Karpas-422 (cell line): ENCODE data around the gene MRPL45. TPM values are rescaled to one million over a fixed set of nuclear protein-coding genes. Genes with fewer than 3 reads are reported as not detected.

Experiments
- DNase-seq: peaks from one replicate; pipeline ENCODE4 v3.0.0-alpha.2; 2015
- H2AFZ ChIP-seq: fragments of 200-600 bp; sonication (generic); 2 replicates; pipeline ENCODE4 v1.6.1; 2014; ENCODE audit warnings: antibody characterized with exemption, low read length, mixed read lengths
- H3K27ac ChIP-seq: fragments of 200-600 bp; sonication (generic); 2 replicates; pipeline ENCODE4 v1.5.1; 2014; ENCODE audit warnings: mild to moderate bottlenecking, low read length, moderate library complexity
- H3K27me3 ChIP-seq: fragments of 200-600 bp; sonication (generic); 2 replicates; pipeline ENCODE4 v1.6.1; 2014; ENCODE audit warnings: low read length, mixed read lengths
- H3K36me3 ChIP-seq: fragments of 200-600 bp; sonication (generic); 2 replicates; pipeline ENCODE4 v1.6.1; 2014; ENCODE audit warnings: low read length, mixed read lengths; ENCODE audit not compliant: insufficient read depth
- H3K4me1 ChIP-seq: fragments of 200-600 bp; sonication (generic); 2 replicates; pipeline ENCODE4 v1.6.1; 2014; ENCODE audit warnings: mild to moderate bottlenecking, low read length, mixed read lengths
- H3K4me2 ChIP-seq: fragments of 200-600 bp; sonication (generic); 2 replicates; pipeline ENCODE4 v1.6.1; 2014; ENCODE audit warnings: low read length, low read depth, mild to moderate bottlenecking; ENCODE audit not compliant: poor library complexity, severe bottlenecking
- H3K4me3 ChIP-seq: fragments of 200-600 bp; sonication (generic); 2 replicates; pipeline ENCODE4 v1.5.1; 2014; ENCODE audit warnings: mild to moderate bottlenecking, antibody characterized with exemption, low read length, mixed read lengths
- H3K79me2 ChIP-seq: fragments of 200-600 bp; sonication (generic); 2 replicates; pipeline ENCODE4 v1.6.1; 2014; ENCODE audit warnings: mild to moderate bottlenecking, low read length, mixed read lengths
- H3K9ac ChIP-seq: fragments of 200-600 bp; sonication (generic); 2 replicates; pipeline ENCODE4 v1.6.0; 2014; ENCODE audit warnings: low read length
- H3K9me2 ChIP-seq: fragments of 200-600 bp; sonication (generic), shearing (Covaris generic); replicated peaks from 2 replicates; pipeline ENCODE4 v1.6.0; 2014; ENCODE audit warnings: mild to moderate bottlenecking, low read length, moderate library complexity; ENCODE audit not compliant: insufficient read depth
- H3K9me3 ChIP-seq: fragments of 300-700, 200-600 bp; sonication (generic); 2 replicates; pipeline ENCODE4 v1.6.1; 2014; ENCODE audit warnings: low read length, mixed read lengths
- H4K20me1 ChIP-seq: fragments of 200-600 bp; sonication (generic); 2 replicates; pipeline ENCODE4 v1.6.1; 2014; ENCODE audit warnings: mild to moderate bottlenecking, antibody characterized with exemption, low read length, low read depth; ENCODE audit not compliant: insufficient read depth
- total RNA-seq: library from RNA; depleted of rRNA; stranded (reverse); fragments of >200 nt; shearing (Covaris generic); gene quantifications from 2 replicates; pipeline ENCODE4 v1.2.3, GENCODE V29; 2014; ENCODE audit warnings: low replicate concordance

The MRPL45 gene
- total RNA-seq, 1 experiment from 2014 or later, result 42.0 TPM

- H3K9ac ChIP-seq, result no peak overlapping the region
- H4K20me1 ChIP-seq, result no peaks in the 10 kb centered on the region
Observed at GRCh38 chr17:38334480-38335364, 37.8 kb downstream of the MRPL45 start.

GRCh38 chr17:38336838-38337237 is 39.9 kb downstream of the MRPL45 start:
- Histone ChIP-seq H3K36me3 (no peaks in the 10 kb centered on the region), H3K9me2 (no peaks in the 10 kb centered on the region), H3K27ac (no peak overlapping the region), H2AFZ (no peak overlapping the region), H3K4me2 (no peak overlapping the region), H3K9ac (no peak overlapping the region), H3K4me3 (no peak overlapping the region), H3K79me2 (no peaks in the 10 kb centered on the region), H3K27me3 (no peaks in the 10 kb centered on the region), H4K20me1 (no peaks in the 10 kb centered on the region), H3K9me3 (no peaks in the 10 kb centered on the region), H3K4me1 (no peaks in the 10 kb centered on the region)
- no peak for DNase-seq

More at GRCh38 chr17:38334480-38335364, 37.8 kb downstream of the MRPL45 start:
- Histone ChIP-seq H3K36me3 (no peaks in the 10 kb centered on the region), H3K9me2 (no peaks in the 10 kb centered on the region), H3K4me2 (no peak overlapping the region), H3K4me3 (no peak overlapping the region), H2AFZ (no peak overlapping the region), H3K79me2 (no peaks in the 10 kb centered on the region), H3K9me3 (no peaks in the 10 kb centered on the region), H3K4me1 (no peaks in the 10 kb centered on the region), H3K27me3 (no peaks in the 10 kb centered on the region), H3K27ac (no peak overlapping the region)
- DNase-seq, result no peak

GRCh38 chr17:38338053-38338452 is 41.1 kb downstream of the MRPL45 start:
- no peaks in the 10 kb centered on the region for H3K79me2 ChIP-seq
- H3K36me3 ChIP-seq, result no peaks in the 10 kb centered on the region
- H4K20me1 ChIP-seq, result no peaks in the 10 kb centered on the region
- no peak overlapping the region for H3K4me3 ChIP-seq
- H3K9me3 ChIP-seq, result no peaks in the 10 kb centered on the region
- H3K27me3 ChIP-seq, result no peaks in the 10 kb centered on the region
- no peaks in the 10 kb centered on the region for H3K4me1 ChIP-seq
- no peak for DNase-seq
- no peak overlapping the region for H3K4me2 ChIP-seq
- H3K9ac ChIP-seq, result no peak overlapping the region
- H3K9me2 ChIP-seq, result no peaks in the 10 kb centered on the region
- no peak overlapping the region for H2AFZ ChIP-seq
- no peak overlapping the region for H3K27ac ChIP-seq

GRCh38 chr17:38338535-38338934 is 41.6 kb downstream of the MRPL45 start:
- no peaks in the 10 kb centered on the region for H3K4me1 ChIP-seq
- no peaks in the 10 kb centered on the region for H3K27me3 ChIP-seq
- H3K27ac ChIP-seq, result no peak overlapping the region
- no peaks in the 10 kb centered on the region for H4K20me1 ChIP-seq
- no peak for DNase-seq
- no peak overlapping the region for H3K9ac ChIP-seq
- H3K9me3 ChIP-seq, result no peaks in the 10 kb centered on the region
- H3K4me2 ChIP-seq, result no peak overlapping the region
- H3K36me3 ChIP-seq, result no peaks in the 10 kb centered on the region
- H3K79me2 ChIP-seq, result no peaks in the 10 kb centered on the region
- H2AFZ ChIP-seq, result no peak overlapping the region
- H3K9me2 ChIP-seq, result no peaks in the 10 kb centered on the region
- H3K4me3 ChIP-seq, result no peak overlapping the region

- Histone ChIP-seq H3K4me1 (no peaks in the 10 kb centered on the region), H3K9ac (no peak overlapping the region), H3K27ac (no peak overlapping the region), H3K4me3 (no peak overlapping the region), H3K9me3 (no peaks in the 10 kb centered on the region), H4K20me1 (no peaks in the 10 kb centered on the region), H2AFZ (no peak overlapping the region), H3K9me2 (no peaks in the 10 kb centered on the region), H3K4me2 (no peak overlapping the region), H3K27me3 (no peaks in the 10 kb centered on the region), H3K79me2 (no peaks in the 10 kb centered on the region), H3K36me3 (no peaks in the 10 kb centered on the region)
- DNase-seq, result no peak
Observed at GRCh38 chr17:38339891-38340290, 42.9 kb downstream of the MRPL45 start.

- DNase-seq, result no peak
- no peaks in the 10 kb centered on the region for H3K9me2 ChIP-seq
- H3K4me2 ChIP-seq, result no peak overlapping the region
- H3K4me3 ChIP-seq, result no peak overlapping the region
- H3K4me1 ChIP-seq, result no peaks in the 10 kb centered on the region
- no peaks in the 10 kb centered on the region for H3K9me3 ChIP-seq
- no peaks in the 10 kb centered on the region for H3K36me3 ChIP-seq
- H3K9ac ChIP-seq, result no peak overlapping the region
- no peak overlapping the region for H2AFZ ChIP-seq
- no peak overlapping the region for H3K27ac ChIP-seq
- H4K20me1 ChIP-seq, result no peaks in the 10 kb centered on the region
- H3K79me2 ChIP-seq, result no peaks in the 10 kb centered on the region
- H3K27me3 ChIP-seq, result no peaks in the 10 kb centered on the region
Observed at GRCh38 chr17:38341035-38341721, 44.2 kb downstream of the MRPL45 start.

- Histone ChIP-seq H3K9me3 (no peaks in the 10 kb centered on the region), H3K9me2 (no peaks in the 10 kb centered on the region), H3K4me1 (no peaks in the 10 kb centered on the region), H3K79me2 (no peaks in the 10 kb centered on the region), H3K27ac (no peak overlapping the region), H4K20me1 (no peaks in the 10 kb centered on the region), H3K36me3 (no peaks in the 10 kb centered on the region), H3K4me2 (no peak overlapping the region), H3K27me3 (no peaks in the 10 kb centered on the region), H2AFZ (no peak overlapping the region), H3K9ac (no peak overlapping the region), H3K4me3 (no peak overlapping the region)
- no peak for DNase-seq
Observed at GRCh38 chr17:38342886-38343607, 46.1 kb downstream of the MRPL45 start.
